Fibroblast of mammary gland (primary cell): ENCODE results near the gene BNC2.
A peak's percentile ranks its signal among the peaks of the same experiment; 100 is the strongest.

Experiments used
- DNase-seq: peaks from one replicate; pipeline ENCODE4 v3.0.0-alpha.2; 2010; ENCODE audit warnings: low read depth
- H3K4me3 ChIP-seq: 2 replicates; pipeline ENCODE4 v1.5.1; 2011; ENCODE audit warnings: low read depth, mild to moderate bottlenecking, low read length, moderate library complexity; ENCODE audit not compliant: control insufficient read depth
- CTCF ChIP-seq: conservative IDR thresholded peaks from 2 replicates; pipeline ENCODE4 v1.5.1; 2011; ENCODE audit warnings: low read depth, low read length, inconsistent platforms; ENCODE audit not compliant: control insufficient read depth, insufficient read depth

Gene BNC2

DNA sequence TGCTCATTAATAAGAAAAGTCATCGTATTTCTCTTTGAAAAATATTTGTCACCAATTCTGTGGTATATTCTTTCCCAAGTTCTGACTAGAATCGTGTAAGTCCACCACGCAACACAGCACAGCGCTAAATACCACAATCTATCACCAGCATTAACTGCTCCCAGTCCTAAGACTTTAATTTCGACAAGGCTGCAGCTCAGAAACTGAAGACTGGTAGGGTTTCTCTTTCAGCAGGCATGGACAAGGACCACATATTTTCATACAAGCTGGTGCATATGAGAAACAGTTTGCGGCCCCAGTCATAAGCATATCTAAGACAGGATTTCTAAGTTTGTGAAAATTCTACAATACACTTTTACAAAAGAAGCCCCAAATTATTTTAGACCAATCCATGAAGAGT lies 24.1 kb downstream of the BNC2 start:
- no peak for TF ChIP-seq CTCF
- DNase-seq, result no peak
- H3K4me3 ChIP-seq, result no peak overlapping the region

DNA sequence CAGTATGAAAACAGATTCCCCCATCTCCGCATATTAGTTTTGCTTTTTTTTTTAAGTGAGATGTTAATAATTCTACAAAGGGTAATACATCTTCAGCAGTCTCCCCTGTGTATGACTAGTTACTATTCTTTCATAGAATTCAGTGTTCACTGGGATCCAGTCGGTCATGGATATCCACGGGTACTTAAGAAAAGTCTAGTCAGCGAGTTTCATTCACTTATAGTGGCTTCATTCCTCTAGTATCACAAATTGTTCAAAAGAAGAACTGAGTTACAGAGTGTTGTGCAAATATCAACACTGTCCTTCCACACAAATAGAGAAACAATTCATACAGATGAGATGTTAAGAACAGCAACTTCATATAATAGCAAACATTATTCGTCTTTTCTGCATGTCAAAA lies 35.7 kb downstream of the BNC2 start:
- DNase-seq, result no peak
- H3K4me3 ChIP-seq, result no peak overlapping the region
- TF ChIP-seq CTCF, result no peak

DNA sequence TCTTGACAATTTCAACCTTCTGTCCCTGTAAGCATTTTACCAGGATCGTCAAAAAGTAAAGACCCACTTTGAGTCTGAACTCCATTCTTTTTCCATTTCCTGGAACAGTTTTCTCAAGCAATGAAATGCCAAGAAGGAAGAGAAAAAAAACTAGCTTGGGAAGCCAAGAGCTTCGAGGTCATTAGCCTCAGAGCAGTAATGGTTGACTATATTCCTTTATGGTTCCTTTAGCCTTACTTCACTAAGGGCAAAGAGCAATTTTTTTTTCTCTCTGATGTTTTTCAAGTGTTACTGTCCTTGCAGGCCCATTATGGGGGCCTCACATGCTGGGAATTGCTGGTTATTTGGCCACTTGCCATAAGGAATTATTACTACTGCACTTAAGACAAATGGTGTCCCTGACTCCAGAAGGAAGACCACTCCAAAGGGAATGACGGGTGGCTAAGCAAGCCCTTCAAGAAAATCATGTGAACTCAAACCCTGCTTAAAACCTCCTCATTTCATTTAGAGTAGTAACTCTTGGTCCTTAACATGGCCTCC lies 37.1 kb downstream of the BNC2 start:
- no peak for DNase-seq
- H3K4me3 ChIP-seq, result no peak overlapping the region
- TF ChIP-seq CTCF, result no peak

DNA sequence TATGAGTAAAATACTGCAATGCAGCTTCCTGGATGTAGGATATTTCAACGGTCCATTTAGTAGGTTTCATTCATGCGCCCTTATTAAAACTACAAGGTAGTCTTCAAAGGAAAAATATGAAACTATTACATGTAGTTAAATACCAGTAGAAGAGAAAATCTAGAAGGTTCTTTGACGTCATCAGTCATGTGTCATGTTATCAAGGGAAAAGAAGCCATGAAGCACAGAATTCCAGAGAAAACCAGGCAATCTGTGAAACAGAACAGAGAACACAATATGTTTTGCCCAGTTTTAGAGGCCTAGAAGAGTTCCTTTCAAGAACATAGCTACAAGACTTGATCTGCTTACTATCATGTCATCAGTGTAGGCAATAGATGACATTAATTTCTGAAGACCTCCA lies 38.4 kb downstream of the BNC2 start:
- H3K4me3 ChIP-seq, result no peak overlapping the region
- peak; percentile 51 for DNase-seq
- TF ChIP-seq CTCF, result no peak

DNA sequence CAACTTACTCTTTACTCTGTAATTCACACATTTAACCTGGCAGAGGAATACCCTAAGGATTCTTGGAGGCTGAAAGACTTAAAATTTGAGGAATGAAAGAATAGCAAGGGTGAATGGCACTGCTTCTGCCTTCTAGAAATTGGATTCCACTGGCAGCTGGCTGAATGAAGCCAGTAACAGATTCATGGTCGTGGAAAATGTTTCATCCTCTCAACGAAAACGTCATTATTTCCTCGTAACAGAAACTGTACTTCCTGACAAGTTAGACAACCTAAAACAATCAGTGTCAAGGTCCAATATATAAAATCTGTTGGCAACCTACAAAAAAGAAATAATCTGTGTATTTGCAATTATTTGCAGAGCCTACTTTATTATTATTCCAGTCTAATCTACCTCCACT lies 39.7 kb downstream of the BNC2 start:
- H3K4me3 ChIP-seq, result no peak overlapping the region
- no peak for TF ChIP-seq CTCF
- DNase-seq, result peak; percentile 43

GRCh38 chr9:16828340-16829281 lies 41.9 kb downstream of the BNC2 start:
- TF ChIP-seq CTCF, result no peak
- peak overlapping the region; percentile 30 for H3K4me3 ChIP-seq
- DNase-seq, result peak; percentile 85
